GM19467 (cell line): ENCODE results near the gene CRYBG3.

Experiments
- ATAC-seq: cut with Tn5 transposase; IDR thresholded peaks from one replicate; pipeline ENCODE4 v1.9.1; 2021; ENCODE audit warnings: mild to moderate bottlenecking, moderate library complexity; ENCODE audit not compliant: unreplicated experiment

CRYBG3 gene

GRCh38 chr3:97939401-97939800 lies 117.6 kb downstream of the CRYBG3 start:
- ATAC-seq: no peak

DNA sequence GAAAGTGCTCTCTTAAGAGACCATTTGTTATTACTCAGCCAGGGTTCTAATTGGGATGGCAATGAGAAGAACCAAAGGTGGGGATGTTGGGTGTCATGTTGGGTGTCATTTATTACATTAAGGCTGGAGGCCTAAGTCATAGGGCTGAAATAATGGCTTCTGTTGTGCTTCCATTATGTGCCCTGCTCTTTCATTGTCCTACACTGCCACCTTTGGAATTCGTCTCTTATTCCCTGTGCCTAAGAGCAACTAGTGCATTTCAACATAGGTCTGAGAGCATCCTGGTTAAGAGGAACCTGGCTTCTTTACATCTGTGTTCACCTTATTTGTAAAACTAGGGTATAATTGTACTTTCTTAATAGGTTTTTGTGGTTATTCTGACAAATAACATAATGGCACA lies 118.2 kb downstream of the CRYBG3 start:
- no peak for ATAC-seq

- no peak for ATAC-seq
Observed at GRCh38 chr3:97942801-97943546, 121.2 kb downstream of the CRYBG3 start.

- ATAC-seq: no peak
Observed at GRCh38 chr3:97948351-97949109, 126.7 kb downstream of the CRYBG3 start.

GRCh38 chr3:97949110-97949485 lies 127.3 kb downstream of the CRYBG3 start:
- no peak for ATAC-seq

- no peak for ATAC-seq
Observed at GRCh38 chr3:97949743-97950142, 127.9 kb downstream of the CRYBG3 start.

DNA sequence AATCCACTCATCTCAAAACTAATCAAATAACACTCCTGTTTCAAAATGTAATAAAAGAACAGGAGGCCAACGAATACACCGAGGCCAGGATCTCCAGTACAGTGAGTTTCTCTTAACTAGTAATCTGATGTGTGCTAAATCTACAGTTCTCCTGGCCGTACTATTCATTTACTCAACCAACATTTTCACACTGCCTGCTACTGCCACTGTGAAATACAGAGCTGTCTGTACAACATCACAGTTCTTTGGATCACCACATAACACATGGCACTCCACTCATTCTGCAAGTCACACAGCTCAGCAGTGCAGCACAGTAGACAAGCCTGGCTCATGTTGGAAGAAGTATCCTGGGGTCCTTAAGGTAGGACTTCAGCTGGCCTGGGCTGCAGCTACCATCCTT lies 128.5 kb downstream of the CRYBG3 start:
- no peak for ATAC-seq

GRCh38 chr3:97952280-97952679 lies 130.5 kb downstream of the CRYBG3 start:
- ATAC-seq: no peak

GRCh38 chr3:97952872-97953271 lies 131.1 kb downstream of the CRYBG3 start:
- ATAC-seq: no peak

- ATAC-seq: no peak
Observed at GRCh38 chr3:97954228-97954827, 132.5 kb downstream of the CRYBG3 start.

DNA sequence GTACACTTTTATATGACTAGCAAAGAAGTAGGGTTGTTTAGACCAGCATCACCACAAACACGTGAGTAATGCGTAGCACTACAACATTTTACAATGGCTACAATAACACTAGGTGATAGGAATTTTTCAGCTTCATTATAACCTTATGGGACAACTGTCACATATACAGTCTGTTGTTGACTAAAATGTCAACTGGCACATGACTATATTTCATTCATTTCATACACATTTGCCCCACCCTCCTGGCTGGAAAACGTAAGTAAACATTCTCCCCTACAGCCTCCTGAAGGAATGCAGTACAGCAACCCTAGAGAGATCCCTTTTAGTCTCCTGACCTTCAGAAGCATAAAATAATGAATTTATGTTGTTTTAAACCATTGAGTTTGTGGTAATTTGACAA lies 134.2 kb downstream of the CRYBG3 start:
- ATAC-seq: no peak

- no peak for ATAC-seq
Observed at GRCh38 chr3:97957617-97958311, 136.0 kb downstream of the CRYBG3 start.

DNA sequence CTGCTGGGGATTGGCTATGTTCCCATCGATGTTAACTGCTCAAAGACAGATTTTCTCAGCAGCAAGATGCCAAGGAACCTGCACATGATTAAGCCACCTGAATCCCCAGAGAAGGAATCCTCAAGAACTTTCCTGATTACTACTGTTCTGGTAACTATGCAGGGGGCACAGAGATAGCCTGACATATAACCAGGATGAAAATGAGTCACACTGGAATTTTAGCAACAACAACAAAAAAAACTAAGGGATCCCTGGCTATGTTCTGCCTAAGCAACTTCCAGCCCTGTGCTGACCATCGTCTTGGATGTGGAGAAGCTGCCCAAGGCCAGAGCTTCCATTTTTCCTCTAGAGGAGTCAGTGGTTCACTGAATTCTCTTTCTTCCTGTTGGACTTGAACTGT lies 136.6 kb downstream of the CRYBG3 start:
- no peak for ATAC-seq

GRCh38 chr3:97958796-97959195 lies 137.0 kb downstream of the CRYBG3 start:
- no peak for ATAC-seq

GRCh38 chr3:97959872-97960271 lies 138.1 kb downstream of the CRYBG3 start:
- no peak for ATAC-seq

DNA sequence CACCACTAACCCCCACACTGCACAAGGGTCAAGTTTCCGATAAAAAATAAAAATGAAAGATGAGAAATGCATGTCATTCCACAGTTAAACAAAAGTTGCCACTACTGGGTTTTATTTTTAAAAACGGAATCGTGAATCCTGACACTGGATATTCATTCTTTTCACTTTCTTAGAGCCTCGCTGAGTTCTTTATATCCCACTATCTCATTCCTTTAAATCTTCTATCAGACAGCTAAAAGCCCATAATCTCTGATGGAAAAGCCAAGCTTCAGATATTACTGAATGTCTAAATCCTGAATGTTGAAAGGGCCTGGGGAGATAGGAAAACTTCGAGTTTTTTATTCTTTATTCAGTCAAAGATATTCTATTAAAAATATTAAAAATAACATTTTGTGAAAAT lies 138.7 kb downstream of the CRYBG3 start:
- ATAC-seq: no peak

GRCh38 chr3:97960993-97961766 lies 139.4 kb downstream of the CRYBG3 start:
- no peak for ATAC-seq

DNA sequence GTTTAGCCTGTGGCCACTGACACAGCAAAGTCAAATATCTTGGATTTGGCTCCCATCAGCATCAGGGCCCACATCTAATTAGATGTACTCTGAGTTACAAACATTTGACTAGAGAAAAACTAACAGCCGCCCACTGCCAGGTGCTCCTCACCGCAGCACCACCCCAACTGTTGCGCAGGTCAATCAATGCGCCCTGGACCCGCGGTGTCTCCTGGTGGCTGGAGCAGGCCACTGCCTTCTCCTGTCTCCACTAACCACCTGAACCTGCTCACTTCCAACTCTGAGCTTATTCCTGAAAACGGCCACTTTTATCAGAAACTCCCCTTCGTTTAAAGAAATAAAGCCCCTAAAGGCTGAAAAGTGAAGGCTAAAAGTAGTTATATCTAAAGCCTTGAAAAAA lies 146.2 kb downstream of the CRYBG3 start:
- ATAC-seq: no peak

- ATAC-seq: no peak
Observed at GRCh38 chr3:97968376-97968775, 146.6 kb downstream of the CRYBG3 start.

DNA sequence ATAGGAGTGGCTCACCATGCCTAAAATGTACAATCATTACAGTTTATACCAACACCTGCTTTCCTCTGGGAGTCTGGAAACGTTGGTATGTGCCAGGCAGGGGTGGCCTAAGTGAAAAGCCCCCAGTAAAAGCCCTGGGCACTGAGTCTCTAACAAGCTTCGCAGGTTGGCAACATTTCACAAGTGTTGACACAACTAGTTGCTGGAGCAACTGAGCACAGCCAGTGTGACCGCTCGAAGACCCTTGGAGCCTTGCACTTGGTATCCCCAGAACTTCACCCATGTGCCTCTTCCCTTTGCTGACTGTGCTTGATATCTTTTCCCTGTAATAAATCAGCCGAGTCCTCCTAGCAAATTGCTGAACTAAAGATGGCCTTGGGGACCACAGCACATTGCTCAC lies 147.7 kb downstream of the CRYBG3 start:
- no peak for ATAC-seq

GRCh38 chr3:97970156-97970555 lies 148.3 kb downstream of the CRYBG3 start:
- no peak for ATAC-seq
